ENCODE results near the gene NVL. TPM values are rescaled to one million over a fixed set of nuclear protein-coding genes. Genes with fewer than 3 reads are reported as not detected.
"Not testable (repeated sequence)": the region's sequence is repeated elsewhere in the genome, so short reads cannot be mapped to it uniquely, and the experiment has no call there.

NVL gene
- polyA plus RNA-seq, 2 of the 4 experiments (the other 2 are of a cell fraction), result 22.3 to 28.6 TPM

GRCh38 chr1:224321706-224322105 is 8.3 kb downstream of the NVL start:
- TF ChIP-seq MYC (IDR thresholded peaks at IDR 0.05; ENCODE audit: borderline replicate concordance, low read length), result no peak
- TF ChIP-seq TP53 (CRISPR knock-in tag; IDR thresholded peaks at IDR 0.05), result no peak
- ChIA-PET CTCF (no interaction called here), POLR2A (no interaction called here)
- Histone ChIP-seq H3K4me2 (no peak overlapping the region), H3K9me3 (no peaks in the 10 kb centered on the region), H3K27ac (no peak overlapping the region), H3K4me3 (no peak overlapping the region), H3K4me1 (no peaks in the 10 kb centered on the region)
- no peak for ATAC-seq
- no peak for FAIRE-seq
- 89% methylated on average over 2 of the region's 2 CpGs for WGBS (ENCODE audit: missing lambda C conversion rate)
- no peak for DNase-seq (ENCODE audit: low read depth in 1 of 2, low spot score in 1 of 2)

- 71% methylated on average over 4 of the region's 4 CpGs for WGBS (ENCODE audit: missing lambda C conversion rate)
- DNase-seq (ENCODE audit: low read depth in 1 of 2, low spot score in 1 of 2) (no peak), ATAC-seq (no peak), FAIRE-seq (no peak)
- no peaks in the 10 kb centered on the region for H3K9me3 ChIP-seq
- ChIA-PET CTCF (interaction anchor here (0.6 to 3.7 kb wide), 6 partner anchors 12 to 323 kb away, joined by 3 to 13 read pairs (median 4); no protein-coding TSS in a partner anchor), POLR2A (no interaction called here)
- no peak overlapping the region for H3K27ac ChIP-seq
- TF ChIP-seq CBX2 (IDR thresholded peaks at IDR 0.05; ENCODE audit: borderline replicate concordance, low read depth), result no peak
- TF ChIP-seq HDAC2 (IDR thresholded peaks at IDR 0.05), result no peak
- no peak for TF ChIP-seq HES2 (IDR thresholded peaks at IDR 0.05)
- TF ChIP-seq ESRRA (IDR thresholded peaks at IDR 0.05; ENCODE audit: borderline replicate concordance, low read length), result no peak
- TF ChIP-seq CBX8 (IDR thresholded peaks at IDR 0.05), result no peak
- TF ChIP-seq RAD21 (conservative IDR thresholded peaks at IDR 0.05 in 1 of 2, IDR thresholded peaks at IDR 0.05 in 1 of 2), result no peak
- no peak for TF ChIP-seq HOXA7 (CRISPR knock-in tag; IDR thresholded peaks at IDR 0.05)
- no peak for TF ChIP-seq RARB (CRISPR knock-in tag; IDR thresholded peaks at IDR 0.05)
- no peak for TF ChIP-seq MAX (IDR thresholded peaks at IDR 0.05)
- TF ChIP-seq FOSL2 (IDR thresholded peaks at IDR 0.05), result no peak
- no peak for TF ChIP-seq FOSL2 (CRISPR knock-in tag; IDR thresholded peaks at IDR 0.05)
- TF ChIP-seq HMGXB4 (CRISPR knock-in tag; IDR thresholded peaks at IDR 0.05; ENCODE audit: borderline replicate concordance), result no peak
- TF ChIP-seq BHLHE40 (IDR thresholded peaks at IDR 0.05; ENCODE audit: low read depth, low read length), result no peak
- no peak for TF ChIP-seq KDM5A (IDR thresholded peaks at IDR 0.05)
- TF ChIP-seq MAFK (IDR thresholded peaks at IDR 0.05; ENCODE audit: partially characterized antibody), result no peak
- H3K4me2 ChIP-seq, result no peak overlapping the region
- H3K4me3 ChIP-seq, result no peak overlapping the region
- H3K4me1 ChIP-seq, result no peaks in the 10 kb centered on the region
Measured at GRCh38 chr1:224317383-224318045, 12.5 kb downstream of the NVL start.

- H3K27ac ChIP-seq, result no peak overlapping the region
- CTCF ChIA-PET, result interaction anchor here (0.8 kb wide), 1 partner anchor 22 kb away, joined by 3 read pairs; no protein-coding TSS in a partner anchor
- DNase-seq (ENCODE audit: low read depth in 1 of 2, low spot score in 1 of 2) (no peak), ATAC-seq (no peak), FAIRE-seq (no peak)
- no peak for TF ChIP-seq EHMT2 (IDR thresholded peaks at IDR 0.05; ENCODE audit: low read depth)
- H3K4me2 ChIP-seq, result no peak overlapping the region
- no peaks in the 10 kb centered on the region for H3K9me3 ChIP-seq
- WGBS (ENCODE audit: missing lambda C conversion rate), result 87% methylated on average over 2 of the region's 2 CpGs
- H3K4me3 ChIP-seq, result no peak overlapping the region
- no peaks in the 10 kb centered on the region for H3K4me1 ChIP-seq
- POLR2A ChIA-PET, result no interaction called here
Measured at GRCh38 chr1:224312025-224312424, 17.9 kb downstream of the NVL start.

GRCh38 chr1:224311503-224311902 is 18.5 kb downstream of the NVL start:
- H3K9me3 ChIP-seq; POLR2A ChIA-PET; H3K4me2 ChIP-seq; DNase-seq (ENCODE audit: low read depth in 1 of 2, low spot score in 1 of 2); CTCF ChIA-PET; H3K4me3 ChIP-seq; ATAC-seq; H3K27ac ChIP-seq; FAIRE-seq; H3K4me1 ChIP-seq: not testable (repeated sequence)
- WGBS (ENCODE audit: missing lambda C conversion rate), result 100% methylated on average over 1 of the region's 1 CpG

Data from A549 (cell line).